Stimulated activated CD4-positive, alpha-beta T cell treated with anti-CD3 and anti-CD28 coated beads, Interleukin-2, amount 100 ng/mL, for 48 hours (primary cell): ENCODE data around the gene PRSS21.

Source experiments
- DNase-seq, 2 donors: peaks; one replicate each; pipeline ENCODE4 v3.0.0-alpha.2; 2020

Gene PRSS21

GRCh38 chr16:2816751-2817339, at the start of gene PRSS21:
PRSS21 (plus strand) TSS chr16:2817237; CDS start chr16:2817269, 32 bp downstream.
- DNase-seq, result peak; percentile 15 to 40

GRCh38 chr16:2767891-2768290, 49.1 kb upstream of the PRSS21 start:
- DNase-seq, result no peak

GRCh38 chr16:2768403-2769089, 48.5 kb upstream of the PRSS21 start:
- no peak for DNase-seq

- no peak for DNase-seq
These were observed 47.9 kb upstream of the PRSS21 start for GRCh38 chr16:2769100-2769529.

- no peak for DNase-seq
These were observed 47.4 kb upstream of the PRSS21 start for GRCh38 chr16:2769675-2770056.

- DNase-seq, result no peak
These were observed 46.7 kb upstream of the PRSS21 start for GRCh38 chr16:2770057-2770951.

GRCh38 chr16:2771496-2772402, 45.3 kb upstream of the PRSS21 start:
- no peak for DNase-seq

- DNase-seq, result no peak
These were observed 43.7 kb upstream of the PRSS21 start for GRCh38 chr16:2773188-2773968.

- DNase-seq, result no peak
These were observed 42.7 kb upstream of the PRSS21 start for GRCh38 chr16:2774161-2774891.

GRCh38 chr16:2775131-2775716, 41.8 kb upstream of the PRSS21 start:
- DNase-seq, result no peak

GRCh38 chr16:2775765-2776499, 41.1 kb upstream of the PRSS21 start:
- DNase-seq, result no peak

GRCh38 chr16:2776500-2777139, 40.4 kb upstream of the PRSS21 start:
- peak in 1 of 2 donors; percentile 24 for DNase-seq

GRCh38 chr16:2777231-2777902, 39.7 kb upstream of the PRSS21 start, which contains the start of gene ELOB:
ELOB (minus strand) TSS chr16:2777280; CDS start chr16:2777239, 41 bp downstream.
- peak; percentile 87 to 88 for DNase-seq

- DNase-seq, result no peak
These were observed 39.0 kb upstream of the PRSS21 start for GRCh38 chr16:2777903-2778629.

GRCh38 chr16:2778630-2778958, 38.4 kb upstream of the PRSS21 start:
- no peak for DNase-seq

GRCh38 chr16:2779151-2779920, 37.7 kb upstream of the PRSS21 start:
- no peak for DNase-seq
